Measurements from ENCODE around the gene SLC25A6.

Gene SLC25A6

GRCh38 chrX:1400742-1401471, 9.0 kb upstream of the SLC25A6 start:
- DNase-seq (ENCODE audit: low read depth): no peak
- no peak for TF ChIP-seq CTCF (IDR thresholded peaks at IDR 0.05; ENCODE audit: control insufficient read depth, insufficient read depth, low read depth, low read length, missing control alignments)
- H3K4me3 ChIP-seq (ENCODE audit: control insufficient read depth, low read depth, low read length): no peak overlapping the region

GRCh38 chrX:1400049-1400448, 8.1 kb upstream of the SLC25A6 start:
- H3K4me3 ChIP-seq (ENCODE audit: control insufficient read depth, low read depth, low read length): no peak overlapping the region
- DNase-seq (ENCODE audit: low read depth): no peak
- TF ChIP-seq CTCF (IDR thresholded peaks at IDR 0.05; ENCODE audit: control insufficient read depth, insufficient read depth, low read depth, low read length, missing control alignments): no peak

GRCh38 chrX:1398431-1399340, 6.8 kb upstream of the SLC25A6 start:
- DNase-seq (ENCODE audit: low read depth): no peak
- no peak for TF ChIP-seq CTCF (IDR thresholded peaks at IDR 0.05; ENCODE audit: control insufficient read depth, insufficient read depth, low read depth, low read length, missing control alignments)
- no peak overlapping the region for H3K4me3 ChIP-seq (ENCODE audit: control insufficient read depth, low read depth, low read length)

- DNase-seq (ENCODE audit: low read depth): no peak
- TF ChIP-seq CTCF (IDR thresholded peaks at IDR 0.05; ENCODE audit: control insufficient read depth, insufficient read depth, low read depth, low read length, missing control alignments): no peak
- H3K4me3 ChIP-seq (ENCODE audit: control insufficient read depth, low read depth, low read length): no peak overlapping the region
Observed at GRCh38 chrX:1397441-1398270, 5.7 kb upstream of the SLC25A6 start.

GRCh38 chrX:1397001-1397400, 5.1 kb upstream of the SLC25A6 start:
- H3K4me3 ChIP-seq (ENCODE audit: control insufficient read depth, low read depth, low read length): no peak overlapping the region
- no peak for TF ChIP-seq CTCF (IDR thresholded peaks at IDR 0.05; ENCODE audit: control insufficient read depth, insufficient read depth, low read depth, low read length, missing control alignments)
- DNase-seq (ENCODE audit: low read depth): no peak

GRCh38 chrX:1395646-1396216, 3.8 kb upstream of the SLC25A6 start:
- DNase-seq (ENCODE audit: low read depth): no peak

More at GRCh38 chrX:1395646-1396216, 3.8 kb upstream of the SLC25A6 start:
- TF ChIP-seq CTCF (IDR thresholded peaks at IDR 0.05; ENCODE audit: control insufficient read depth, insufficient read depth, low read depth, low read length, missing control alignments): no peak
- H3K4me3 ChIP-seq (ENCODE audit: control insufficient read depth, low read depth, low read length): no peak overlapping the region
